Measurements from ENCODE around the gene PIAS4. TPM values are rescaled to one million over a fixed set of nuclear protein-coding genes. Genes with fewer than 3 reads are reported as not detected.
A peak's percentile ranks its signal among the peaks of the same experiment; 100 is the strongest.

Gene PIAS4
- total and polyA plus RNA-seq, 2 of the 13 experiments (the other 11 are each of a cell fraction or from before 2014, with no cell fraction given): 9.0 to 20.1 TPM

DNA sequence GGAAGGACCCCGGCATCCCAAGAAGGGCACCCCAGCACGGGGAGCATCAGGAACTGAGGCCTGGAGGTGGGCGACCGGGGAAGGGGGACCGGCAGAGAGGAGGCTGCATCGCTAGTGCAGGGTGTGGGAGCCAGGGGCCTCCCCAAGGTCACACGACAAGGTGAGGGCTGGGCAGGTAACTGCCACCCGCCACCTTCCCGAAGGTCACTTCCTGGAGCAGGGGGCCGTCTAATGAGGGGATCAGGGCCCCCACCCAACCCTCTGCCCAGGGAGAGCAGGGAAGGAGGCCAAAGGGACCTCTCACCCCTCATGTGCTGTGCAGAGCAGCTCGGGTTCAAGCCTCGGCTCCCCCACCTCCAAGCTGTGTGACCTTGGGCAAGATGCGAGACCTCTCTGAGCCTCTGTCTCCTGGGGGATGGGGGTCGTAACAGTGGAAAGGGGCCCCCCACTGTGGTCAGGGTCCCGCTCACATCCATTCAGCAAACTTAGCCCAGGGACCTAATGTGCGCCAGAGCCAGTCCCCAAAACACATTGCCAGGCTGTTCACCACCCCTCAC is 53.2 kb downstream of the PIAS4 start (continued):
- TF ChIP-seq, protein P1, sequence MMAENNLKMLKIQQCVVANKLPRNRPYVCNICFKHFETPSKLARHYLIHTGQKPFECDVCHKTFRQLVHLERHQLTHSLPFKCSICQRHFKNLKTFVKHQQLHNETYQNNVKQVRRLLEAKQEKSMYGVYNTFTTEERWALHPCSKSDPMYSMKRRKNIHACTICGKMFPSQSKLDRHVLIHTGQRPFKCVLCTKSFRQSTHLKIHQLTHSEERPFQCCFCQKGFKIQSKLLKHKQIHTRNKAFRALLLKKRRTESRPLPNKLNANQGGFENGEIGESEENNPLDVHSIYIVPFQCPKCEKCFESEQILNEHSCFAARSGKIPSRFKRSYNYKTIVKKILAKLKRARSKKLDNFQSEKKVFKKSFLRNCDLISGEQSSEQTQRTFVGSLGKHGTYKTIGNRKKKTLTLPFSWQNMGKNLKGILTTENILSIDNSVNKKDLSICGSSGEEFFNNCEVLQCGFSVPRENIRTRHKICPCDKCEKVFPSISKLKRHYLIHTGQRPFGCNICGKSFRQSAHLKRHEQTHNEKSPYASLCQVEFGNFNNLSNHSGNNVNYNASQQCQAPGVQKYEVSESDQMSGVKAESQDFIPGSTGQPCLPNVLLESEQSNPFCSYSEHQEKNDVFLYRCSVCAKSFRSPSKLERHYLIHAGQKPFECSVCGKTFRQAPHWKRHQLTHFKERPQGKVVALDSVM (CRISPR knock-in tag; IDR thresholded peaks at IDR 0.05): no peak
- TF ChIP-seq SRSF1 (optimal IDR thresholded peaks at IDR 0.05; ENCODE audit: low read depth, low read length) (peak; percentile 5), ZNF33A (CRISPR knock-in tag; IDR thresholded peaks at IDR 0.05; ENCODE audit: borderline replicate concordance) (no peak), BRCA1 (CRISPR knock-in tag; IDR thresholded peaks at IDR 0.05) (no peak), RBM22 (optimal IDR thresholded peaks at IDR 0.05; ENCODE audit: low read length) (no peak), ZNF589 (CRISPR knock-in tag; conservative IDR thresholded peaks at IDR 0.05) (no peak), PCBP1 (IDR thresholded peaks at IDR 0.05; ENCODE audit: borderline replicate concordance, low read depth, low read length) (no peak), ZNF253 (CRISPR knock-in tag; IDR thresholded peaks at IDR 0.05; ENCODE audit: borderline replicate concordance) (0 out of 2 replicates have a peak, but pooled peaks have one; percentile 56), ZFX (CRISPR knock-in tag; IDR thresholded peaks at IDR 0.05; ENCODE audit: low read depth) (no peak; the same call in 1 of the 2 replicates), ZNF564 (CRISPR knock-in tag; IDR thresholded peaks at IDR 0.05) (no peak), ZNF20 (CRISPR knock-in tag; IDR thresholded peaks at IDR 0.05) (no peak), THYN1 (CRISPR knock-in tag; IDR thresholded peaks at IDR 0.05; ENCODE audit: borderline replicate concordance, low read depth) (no peak), FOXK2 (IDR thresholded peaks at IDR 0.05) (no peak), GATAD2A (CRISPR knock-in tag; IDR thresholded peaks at IDR 0.05) (no peak), SUZ12 (IDR thresholded peaks at IDR 0.05; ENCODE audit: low read depth, low read length) (no peak), IRF2 (CRISPR knock-in tag; IDR thresholded peaks at IDR 0.05) (no peak), ETV6 (CRISPR knock-in tag; conservative IDR thresholded peaks at IDR 0.05) (no peak), ZNF788 (CRISPR knock-in tag; IDR thresholded peaks at IDR 0.05; ENCODE audit: borderline replicate concordance) (no peak)
- TF ChIP-seq, protein P2, sequence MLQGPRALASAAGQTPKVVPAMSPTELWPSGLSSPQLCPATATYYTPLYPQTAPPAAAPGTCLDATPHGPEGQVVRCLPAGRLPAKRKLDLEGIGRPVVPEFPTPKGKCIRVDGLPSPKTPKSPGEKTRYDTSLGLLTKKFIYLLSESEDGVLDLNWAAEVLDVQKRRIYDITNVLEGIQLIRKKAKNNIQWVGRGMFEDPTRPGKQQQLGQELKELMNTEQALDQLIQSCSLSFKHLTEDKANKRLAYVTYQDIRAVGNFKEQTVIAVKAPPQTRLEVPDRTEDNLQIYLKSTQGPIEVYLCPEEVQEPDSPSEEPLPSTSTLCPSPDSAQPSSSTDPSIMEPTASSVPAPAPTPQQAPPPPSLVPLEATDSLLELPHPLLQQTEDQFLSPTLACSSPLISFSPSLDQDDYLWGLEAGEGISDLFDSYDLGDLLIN (CRISPR knock-in tag; IDR thresholded peaks at IDR 0.05; ENCODE audit: borderline replicate concordance): no peak
- TF ChIP-seq, protein P3, sequence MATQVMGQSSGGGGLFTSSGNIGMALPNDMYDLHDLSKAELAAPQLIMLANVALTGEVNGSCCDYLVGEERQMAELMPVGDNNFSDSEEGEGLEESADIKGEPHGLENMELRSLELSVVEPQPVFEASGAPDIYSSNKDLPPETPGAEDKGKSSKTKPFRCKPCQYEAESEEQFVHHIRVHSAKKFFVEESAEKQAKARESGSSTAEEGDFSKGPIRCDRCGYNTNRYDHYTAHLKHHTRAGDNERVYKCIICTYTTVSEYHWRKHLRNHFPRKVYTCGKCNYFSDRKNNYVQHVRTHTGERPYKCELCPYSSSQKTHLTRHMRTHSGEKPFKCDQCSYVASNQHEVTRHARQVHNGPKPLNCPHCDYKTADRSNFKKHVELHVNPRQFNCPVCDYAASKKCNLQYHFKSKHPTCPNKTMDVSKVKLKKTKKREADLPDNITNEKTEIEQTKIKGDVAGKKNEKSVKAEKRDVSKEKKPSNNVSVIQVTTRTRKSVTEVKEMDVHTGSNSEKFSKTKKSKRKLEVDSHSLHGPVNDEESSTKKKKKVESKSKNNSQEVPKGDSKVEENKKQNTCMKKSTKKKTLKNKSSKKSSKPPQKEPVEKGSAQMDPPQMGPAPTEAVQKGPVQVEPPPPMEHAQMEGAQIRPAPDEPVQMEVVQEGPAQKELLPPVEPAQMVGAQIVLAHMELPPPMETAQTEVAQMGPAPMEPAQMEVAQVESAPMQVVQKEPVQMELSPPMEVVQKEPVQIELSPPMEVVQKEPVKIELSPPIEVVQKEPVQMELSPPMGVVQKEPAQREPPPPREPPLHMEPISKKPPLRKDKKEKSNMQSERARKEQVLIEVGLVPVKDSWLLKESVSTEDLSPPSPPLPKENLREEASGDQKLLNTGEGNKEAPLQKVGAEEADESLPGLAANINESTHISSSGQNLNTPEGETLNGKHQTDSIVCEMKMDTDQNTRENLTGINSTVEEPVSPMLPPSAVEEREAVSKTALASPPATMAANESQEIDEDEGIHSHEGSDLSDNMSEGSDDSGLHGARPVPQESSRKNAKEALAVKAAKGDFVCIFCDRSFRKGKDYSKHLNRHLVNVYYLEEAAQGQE (IDR thresholded peaks at IDR 0.05; ENCODE audit: borderline replicate concordance in 1 of 2, low read depth in 1 of 2, low read length in 2 of 2): no peak
- TF ChIP-seq, protein P4, sequence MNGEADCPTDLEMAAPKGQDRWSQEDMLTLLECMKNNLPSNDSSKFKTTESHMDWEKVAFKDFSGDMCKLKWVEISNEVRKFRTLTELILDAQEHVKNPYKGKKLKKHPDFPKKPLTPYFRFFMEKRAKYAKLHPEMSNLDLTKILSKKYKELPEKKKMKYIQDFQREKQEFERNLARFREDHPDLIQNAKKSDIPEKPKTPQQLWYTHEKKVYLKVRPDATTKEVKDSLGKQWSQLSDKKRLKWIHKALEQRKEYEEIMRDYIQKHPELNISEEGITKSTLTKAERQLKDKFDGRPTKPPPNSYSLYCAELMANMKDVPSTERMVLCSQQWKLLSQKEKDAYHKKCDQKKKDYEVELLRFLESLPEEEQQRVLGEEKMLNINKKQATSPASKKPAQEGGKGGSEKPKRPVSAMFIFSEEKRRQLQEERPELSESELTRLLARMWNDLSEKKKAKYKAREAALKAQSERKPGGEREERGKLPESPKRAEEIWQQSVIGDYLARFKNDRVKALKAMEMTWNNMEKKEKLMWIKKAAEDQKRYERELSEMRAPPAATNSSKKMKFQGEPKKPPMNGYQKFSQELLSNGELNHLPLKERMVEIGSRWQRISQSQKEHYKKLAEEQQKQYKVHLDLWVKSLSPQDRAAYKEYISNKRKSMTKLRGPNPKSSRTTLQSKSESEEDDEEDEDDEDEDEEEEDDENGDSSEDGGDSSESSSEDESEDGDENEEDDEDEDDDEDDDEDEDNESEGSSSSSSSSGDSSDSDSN (CRISPR knock-in tag; IDR thresholded peaks at IDR 0.05): peak; percentile 44; the same call in 1 of the 2 replicates

Measured in HepG2 (cell line).